GM12878 (cell line): ENCODE data around the gene CSNK1A1. TPM values are rescaled to one million over a fixed set of nuclear protein-coding genes. Genes with fewer than 3 reads are reported as not detected.

Source experiments
- ATF7 ChIP-seq: fragments of 450-650 bp; IDR thresholded peaks from 2 replicates; pipeline ENCODE4 v1.6.1; 2016; ENCODE audit warnings: low read depth, mild to moderate bottlenecking
- CBFB ChIP-seq: IDR thresholded peaks from 2 replicates; pipeline ENCODE4 v1.6.1; 2016; ENCODE audit warnings: antibody characterized with exemption, low read depth
- EGR1 ChIP-seq, 2 experiments: IDR thresholded peaks; 1 replicate in 1 of 2; 2 replicates in 1 of 2; pipeline ENCODE4 v1.6.1; 2011 to 2012; ENCODE audit warnings: low read depth in 2 of 2, low read length in 2 of 2, borderline replicate concordance in 1 of 2, mild to moderate bottlenecking in 1 of 2, moderate library complexity in 1 of 2
- ESRRA ChIP-seq: IDR thresholded peaks from 2 replicates; pipeline ENCODE4 v1.6.1; 2012; ENCODE audit warnings: mild to moderate bottlenecking, low read length, improper control_type of control experiment
- IKZF2 ChIP-seq, 2 experiments: fragments of 450-650 bp; IDR thresholded peaks; 2 replicates each; pipeline ENCODE4 v1.6.1; 2017; ENCODE audit warnings: mild to moderate bottlenecking in 2 of 2, moderate library complexity in 2 of 2
- IRF4 ChIP-seq: IDR thresholded peaks from 2 replicates; pipeline ENCODE4 v1.6.1; 2011; ENCODE audit warnings: low read depth, low read length
- LARP7 ChIP-seq: fragments of 450-650 bp; IDR thresholded peaks from 2 replicates; pipeline ENCODE4 v1.6.1; 2017; ENCODE audit warnings: mild to moderate bottlenecking
- MEF2A ChIP-seq: IDR thresholded peaks from 2 replicates; pipeline ENCODE4 v1.6.1; 2011; ENCODE audit warnings: low read depth, mild to moderate bottlenecking, low read length, moderate library complexity; ENCODE audit not compliant: insufficient read depth
- MTA2 ChIP-seq: fragments of 450-650 bp; IDR thresholded peaks from 2 replicates; pipeline ENCODE4 v1.6.1; 2016; ENCODE audit warnings: low read depth, mild to moderate bottlenecking, moderate library complexity
- NKRF ChIP-seq: fragments of 450-650 bp; conservative IDR thresholded peaks from 2 replicates; pipeline ENCODE4 v1.6.1; 2017; ENCODE audit warnings: mild to moderate bottlenecking, moderate library complexity
- NR2C1 ChIP-seq: fragments of 450-650 bp; IDR thresholded peaks from 2 replicates; pipeline ENCODE4 v1.6.1; 2017; ENCODE audit warnings: antibody characterized with exemption, mild to moderate bottlenecking, moderate library complexity
- NRF1 ChIP-seq: conservative IDR thresholded peaks from 2 replicates; pipeline ENCODE4 v1.6.1; 2011; ENCODE audit warnings: mild to moderate bottlenecking, low read depth, low read length, improper control_type of control experiment
- PKNOX1 ChIP-seq: fragments of 450-650 bp; IDR thresholded peaks from 2 replicates; pipeline ENCODE4 v1.6.1; 2016; ENCODE audit warnings: mild to moderate bottlenecking
- SIN3A ChIP-seq: IDR thresholded peaks from 2 replicates; pipeline ENCODE4 v1.6.1; 2012; ENCODE audit warnings: low read depth, low read length, improper control_type of control experiment
- SPI1 ChIP-seq: IDR thresholded peaks from 2 replicates; pipeline ENCODE4 v1.6.1; 2011; ENCODE audit warnings: low read depth, mild to moderate bottlenecking, low read length, moderate library complexity, borderline replicate concordance; ENCODE audit not compliant: insufficient read depth
- SRF ChIP-seq, 2 experiments: IDR thresholded peaks; 2 replicates each; pipeline ENCODE4 v1.6.1; 2011; ENCODE audit warnings: low read depth in 2 of 2, low read length in 2 of 2, mild to moderate bottlenecking in 1 of 2, moderate library complexity in 1 of 2
- STAT1 ChIP-seq: fragments of 450-650 bp; conservative IDR thresholded peaks from 2 replicates; pipeline ENCODE4 v1.6.1; 2014; ENCODE audit warnings: antibody characterized with exemption, mild to moderate bottlenecking
- ZBTB11 ChIP-seq: fragments of 450-650 bp; formaldehyde crosslinking; IDR thresholded peaks from 2 replicates; pipeline ENCODE4 v1.5.0; 2022; ENCODE audit warnings: mild to moderate bottlenecking, missing genetic modification characterization
- polyA plus RNA-seq, 11 experiments: library from polyadenylated mRNA; depleted of rRNA in 4 of 11; unstranded in 6 of 11; stranded (reverse) in 5 of 11; fragments of >200 nt; fragmentation: Nextera tagmentation in 4 of 11; fragmentation: Illumina TruSeq in 1 of 11; extraction: Ambion mirVana in 4 of 11; extraction: Trizol in 1 of 11; gene quantifications; 1 replicate in 1 of 11; 2 replicates in 10 of 11; pipeline versions ENCODE4 v1.2.1 to v1.2.3, GENCODE V29; 2011 to 2016; ENCODE audit warnings: inconsistent platforms in 2 of 11, missing spikeins in 2 of 11, low read depth in 1 of 11
- total RNA-seq, 4 experiments: library from RNA; depleted of rRNA in 3 of 4; stranded (reverse); fragments of >200 nt in 3 of 4; fragmentation: Illumina TruSeq in 1 of 4; extraction: Trizol in 1 of 4; gene quantifications; 2 replicates each; pipeline versions ENCODE4 v1.2.1 to v1.2.3, GENCODE V29; 2013 to 2021
- TF ChIP-seq, protein P1 (sequence below): fragments of 150-350 bp; IDR thresholded peaks from 2 replicates; pipeline ENCODE4 v1.6.1; 2016; ENCODE audit warnings: low read depth, low read length

The CSNK1A1 gene
- total and polyA plus RNA-seq, 10 of the 15 experiments (the other 5 are each of a cell fraction or from before 2014, with no cell fraction given), result 53.3 to 155 (median 133) TPM

DNA sequence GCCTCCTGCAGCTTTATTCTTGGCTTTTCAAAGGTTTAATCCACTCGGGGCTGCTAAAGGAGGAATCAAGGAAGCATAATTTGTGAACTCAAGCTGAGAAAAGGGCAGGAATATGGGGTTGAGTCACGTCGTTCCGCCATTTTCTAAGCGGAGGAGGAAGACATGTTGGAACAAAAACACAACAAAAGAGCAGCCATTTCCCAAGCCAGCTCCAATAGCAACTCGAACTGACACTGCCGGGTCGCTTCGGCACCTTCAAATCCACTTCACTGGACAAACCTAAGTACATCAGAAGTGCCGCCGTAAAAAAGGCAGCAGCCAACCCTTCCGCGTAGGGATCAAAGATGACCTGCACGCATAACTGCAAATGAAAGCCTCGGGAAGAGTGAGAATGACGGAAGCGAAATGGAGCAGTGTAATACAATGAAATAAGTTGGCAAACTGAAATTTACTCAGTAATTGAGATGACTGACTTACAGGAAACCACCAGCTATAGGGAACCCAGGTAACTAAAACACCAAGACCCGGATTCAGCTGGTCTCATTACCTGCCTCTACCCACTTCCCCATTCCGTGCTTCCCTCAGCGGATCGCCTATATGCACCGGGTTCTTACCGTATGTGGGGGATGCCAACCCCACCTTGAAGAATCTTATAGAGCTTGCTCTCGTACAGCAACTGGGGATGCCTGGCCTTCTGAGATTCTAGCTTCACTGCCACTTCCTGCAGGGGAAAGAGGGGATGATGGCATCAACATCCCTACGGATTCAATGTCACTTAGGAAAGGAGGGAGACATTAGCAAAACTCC, 1.6 kb downstream of the CSNK1A1 start (continued):
- TF ChIP-seq, protein P1, sequence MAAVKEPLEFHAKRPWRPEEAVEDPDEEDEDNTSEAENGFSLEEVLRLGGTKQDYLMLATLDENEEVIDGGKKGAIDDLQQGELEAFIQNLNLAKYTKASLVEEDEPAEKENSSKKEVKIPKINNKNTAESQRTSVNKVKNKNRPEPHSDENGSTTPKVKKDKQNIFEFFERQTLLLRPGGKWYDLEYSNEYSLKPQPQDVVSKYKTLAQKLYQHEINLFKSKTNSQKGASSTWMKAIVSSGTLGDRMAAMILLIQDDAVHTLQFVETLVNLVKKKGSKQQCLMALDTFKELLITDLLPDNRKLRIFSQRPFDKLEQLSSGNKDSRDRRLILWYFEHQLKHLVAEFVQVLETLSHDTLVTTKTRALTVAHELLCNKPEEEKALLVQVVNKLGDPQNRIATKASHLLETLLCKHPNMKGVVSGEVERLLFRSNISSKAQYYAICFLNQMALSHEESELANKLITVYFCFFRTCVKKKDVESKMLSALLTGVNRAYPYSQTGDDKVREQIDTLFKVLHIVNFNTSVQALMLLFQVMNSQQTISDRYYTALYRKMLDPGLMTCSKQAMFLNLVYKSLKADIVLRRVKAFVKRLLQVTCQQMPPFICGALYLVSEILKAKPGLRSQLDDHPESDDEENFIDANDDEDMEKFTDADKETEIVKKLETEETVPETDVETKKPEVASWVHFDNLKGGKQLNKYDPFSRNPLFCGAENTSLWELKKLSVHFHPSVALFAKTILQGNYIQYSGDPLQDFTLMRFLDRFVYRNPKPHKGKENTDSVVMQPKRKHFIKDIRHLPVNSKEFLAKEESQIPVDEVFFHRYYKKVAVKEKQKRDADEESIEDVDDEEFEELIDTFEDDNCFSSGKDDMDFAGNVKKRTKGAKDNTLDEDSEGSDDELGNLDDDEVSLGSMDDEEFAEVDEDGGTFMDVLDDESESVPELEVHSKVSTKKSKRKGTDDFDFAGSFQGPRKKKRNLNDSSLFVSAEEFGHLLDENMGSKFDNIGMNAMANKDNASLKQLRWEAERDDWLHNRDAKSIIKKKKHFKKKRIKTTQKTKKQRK, result no peak
- TF ChIP-seq NRF1 (no peak), NR2C1 (peak; percentile 29; the same call in 1 of the 2 replicates), NKRF (peak; percentile 63), SRF (IDR thresholded peaks at IDR 0.05; ENCODE audit: low read depth in 2 of 2, low read length in 2 of 2) (peak in 1 of 2 experiments; percentile 85; a peak in 1 of 4 replicates), SPI1 (peak; percentile 98), ESRRA (0 out of 2 replicates have a peak, but pooled peaks have one; percentile 36), ATF7 (peak; percentile 1; the same call in 1 of the 2 replicates), SIN3A (peak; percentile 70; the same call in 1 of the 2 replicates), PKNOX1 (peak; percentile 60), IKZF2 (IDR thresholded peaks at IDR 0.05) (peak; percentile 58 to 71), CBFB (peak; percentile 27; the same call in 1 of the 2 replicates), LARP7 (0 out of 2 replicates have a peak, but pooled peaks have one; percentile 50), EGR1 (IDR thresholded peaks at IDR 0.05; ENCODE audit: borderline replicate concordance in 1 of 2, low read depth in 2 of 2, low read length in 2 of 2) (no peak), IRF4 (0 out of 2 replicates have a peak, but pooled peaks have one; percentile 28), MEF2A (0 out of 2 replicates have a peak, but pooled peaks have one; percentile 4), STAT1 (no peak; the same call in 1 of the 2 replicates), ZBTB11 (CRISPR knock-in tag) (no peak), MTA2 (peak; percentile 61; the same call in 1 of the 2 replicates)
- TF ChIP-seq, all 136 proteins: peak for 27
